HepG2 (cell line): Measurements from ENCODE around the gene HES1. TPM values are rescaled to one million over a fixed set of nuclear protein-coding genes. Genes with fewer than 3 reads are reported as not detected.

Source experiments
- ATAC-seq: fragments of 200-7000 bp; cut with Tn5 transposase; 3 replicates; pipeline ENCODE4 v1.9.1; 2020; ENCODE audit warnings: mild to moderate bottlenecking, moderate library complexity
- BruUV-seq: library from RNA; stranded (reverse); fragments of 400-500 nt; replicated peaks from 2 replicates; lab custom pipeline; 2021; lab: Mats Ljungman, UMichigan
- CTCF ChIA-PET: fragments of 300-600 bp; formaldehyde crosslinking; extraction: SDS; loops from one replicate; lab custom pipeline; 2021; ENCODE audit warnings: low total read pairs, inconsistent platforms, low intra/inter-chr PET ratio; lab: Yijun Ruan, JAX
- POLR2A ChIA-PET: fragments of 350-600 bp; sonication (Branson Sonifier 250); formaldehyde crosslinking; loops from one replicate; lab custom pipeline; 2020; ENCODE audit warnings: antibody characterized with exemption, inconsistent platforms; lab: Yijun Ruan, JAX
- DNase-seq: peaks from one replicate; pipeline ENCODE4 v3.0.0-alpha.2; 2015; ENCODE audit warnings: low spot score
- FAIRE-seq: peaks from 3 replicates; lab custom pipeline; 2011; peaks lifted over from hg19 to GRCh38; lab: Jason Lieb, UNC
- H2AFZ ChIP-seq: one replicate; pipeline ENCODE4 v1.6.1; 2011; ENCODE audit warnings: low read length, inconsistent platforms
- H3K27ac ChIP-seq: fragments of 300-600 bp; 3 replicates; pipeline ENCODE4 v1.8.0; 2011; ENCODE audit warnings: mixed run types, mild to moderate bottlenecking, mixed read lengths, low read length, inconsistent platforms; ENCODE audit not compliant: insufficient read depth; ENCODE audit errors: extremely low read length
- H3K27me3 ChIP-seq, 2 experiments: fragments of 200-600 bp in 1 of 2; 2 replicates in 1 of 2; 3 replicates in 1 of 2; pipeline versions ENCODE4 v1.6.0 to v1.8.0; 2011; ENCODE audit warnings: low read length in 2 of 2, mild to moderate bottlenecking in 2 of 2, moderate library complexity in 2 of 2, inconsistent platforms in 1 of 2; ENCODE audit not compliant: insufficient read depth in 2 of 2, control insufficient read depth in 1 of 2
- H3K36me3 ChIP-seq, 2 experiments: fragments of 200-600 bp in 1 of 2; replicated peaks in 1 of 2; 2 replicates in 1 of 2; 3 replicates in 1 of 2; pipeline versions ENCODE4 v1.5.1 to v1.8.0; 2011; ENCODE audit warnings: low read length in 2 of 2, inconsistent platforms in 1 of 2; ENCODE audit not compliant: insufficient read depth in 2 of 2, control insufficient read depth in 1 of 2
- H3K4me1 ChIP-seq: 2 replicates; pipeline ENCODE4 v1.5.1; 2012; ENCODE audit warnings: low read length, inconsistent platforms; ENCODE audit not compliant: insufficient read depth
- H3K4me2 ChIP-seq: 2 replicates; pipeline ENCODE4 v1.6.0; 2011; ENCODE audit warnings: low read depth, low read length, inconsistent platforms
- H3K4me3 ChIP-seq, 3 experiments: fragments of 200-600 bp in 1 of 3; sonication (generic), shearing (Covaris generic) in 1 of 3; replicated peaks in 1 of 3; 2 replicates each; pipeline ENCODE4 v1.5.1; 2011 to 2016; ENCODE audit warnings: low read length in 3 of 3, inconsistent platforms in 2 of 3, low read depth in 2 of 3, mild to moderate bottlenecking in 2 of 3, control low read depth in 1 of 3, mixed read lengths in 1 of 3; ENCODE audit not compliant: insufficient read depth in 1 of 3
- H3K79me2 ChIP-seq: one replicate; pipeline ENCODE4 v1.6.1; 2011; ENCODE audit warnings: low read length, inconsistent platforms; ENCODE audit not compliant: insufficient read depth
- H3K9ac ChIP-seq: 2 replicates; pipeline ENCODE4 v1.6.0; 2011; ENCODE audit warnings: mild to moderate bottlenecking, low read depth, low read length, inconsistent platforms; ENCODE audit not compliant: insufficient read depth
- H3K9me3 ChIP-seq: 2 replicates; pipeline ENCODE4 v1.5.1; 2012; ENCODE audit warnings: mild to moderate bottlenecking, low read length
- H4K20me1 ChIP-seq: 2 replicates; pipeline ENCODE4 v1.6.0; 2011; ENCODE audit warnings: inconsistent platforms, mild to moderate bottlenecking, low read length, moderate library complexity; ENCODE audit not compliant: insufficient read depth
- MED8 ChIP-seq: sonication (generic); formaldehyde crosslinking; IDR thresholded peaks from 2 replicates; pipeline ENCODE4 v1.8.1; 2023; ENCODE audit warnings: mild to moderate bottlenecking, missing genetic modification reagents; ENCODE audit not compliant: insufficient replicate concordance
- RXRA ChIP-seq: sonication (generic); formaldehyde crosslinking; IDR thresholded peaks from 2 replicates; pipeline ENCODE4 v1.5.1; 2020; ENCODE audit warnings: missing genetic modification reagents
- SALL2 ChIP-seq: sonication (generic); formaldehyde crosslinking; IDR thresholded peaks from 2 replicates; pipeline ENCODE4 v1.8.1; 2023; ENCODE audit warnings: mild to moderate bottlenecking, missing genetic modification reagents, inconsistent platforms
- WGBS: methylation state at CpG from one replicate; pipeline ENCODE4 v1.1.6; 2017; ENCODE audit warnings: low lambda C conversion rate; 5-methylcytosine and 5-hydroxymethylcytosine counted together
- in situ Hi-C: cut with HindIII; loops from 2 replicates; pipeline ENCODE4 v1.10.0; 2017; ENCODE audit warnings: low pct_unique_long_range_greater_than_20kb; ENCODE audit not compliant: extremely low pct_ligation_motif_present
- intact Hi-C: fragments of 100-400 bp; cut with micrococcal nuclease; formaldehyde crosslinking; loops from one replicate; pipeline ENCODE4 v1.10.0; 2022; ENCODE audit not compliant: unreplicated experiment
- polyA plus RNA-seq, 8 experiments: library from polyadenylated mRNA; depleted of rRNA in 3 of 8; stranded (reverse) in 7 of 8; unstranded in 1 of 8; fragments of >200 nt; fragmentation: Illumina TruSeq in 4 of 8; extraction: Trizol in 4 of 8; gene quantifications; 2 replicates each; pipeline versions ENCODE4 v1.2.1 to v1.2.3, GENCODE V29; 2011 to 2016; ENCODE audit warnings: low read depth in 4 of 8, missing spikeins in 1 of 8, mixed read lengths in 1 of 8; ENCODE audit not compliant: insufficient read depth in 1 of 8
- total RNA-seq, 5 experiments: library from RNA; depleted of rRNA; stranded (reverse); fragments of >200 nt; fragmentation: Illumina TruSeq; extraction: Trizol; gene quantifications; 2 replicates each; pipeline ENCODE4 v1.2.3, GENCODE V29; 2016; ENCODE audit warnings: low read depth in 1 of 5
- TF ChIP-seq, protein P1 (sequence below): sonication (generic); formaldehyde crosslinking; IDR thresholded peaks from 2 replicates; pipeline ENCODE4 v1.4.0; 2020; ENCODE audit warnings: mild to moderate bottlenecking, missing genetic modification reagents
- TF ChIP-seq, protein P2 (sequence below): IDR thresholded peaks from 2 replicates; pipeline ENCODE4 v1.6.1; 2016; ENCODE audit warnings: control low read depth
- TF ChIP-seq, protein P3 (sequence below): sonication (generic); formaldehyde crosslinking; conservative IDR thresholded peaks from 2 replicates; pipeline ENCODE4 v1.8.1; 2023; ENCODE audit warnings: missing genetic modification reagents
- TF ChIP-seq, protein P4 (sequence below): sonication (generic); formaldehyde crosslinking; IDR thresholded peaks from 2 replicates; pipeline ENCODE4 v1.5.1; 2020; ENCODE audit warnings: missing genetic modification reagents, mild to moderate bottlenecking, borderline replicate concordance
- TF ChIP-seq, protein P5 (sequence below): IDR thresholded peaks from 2 replicates; pipeline ENCODE4 v1.6.1; 2018; ENCODE audit warnings: missing genetic modification reagents

The HES1 gene
- total and polyA plus RNA-seq, 2 of the 13 experiments (the other 11 are each of a cell fraction or from before 2014, with no cell fraction given), result 15.4 to 19.8 TPM

DNA sequence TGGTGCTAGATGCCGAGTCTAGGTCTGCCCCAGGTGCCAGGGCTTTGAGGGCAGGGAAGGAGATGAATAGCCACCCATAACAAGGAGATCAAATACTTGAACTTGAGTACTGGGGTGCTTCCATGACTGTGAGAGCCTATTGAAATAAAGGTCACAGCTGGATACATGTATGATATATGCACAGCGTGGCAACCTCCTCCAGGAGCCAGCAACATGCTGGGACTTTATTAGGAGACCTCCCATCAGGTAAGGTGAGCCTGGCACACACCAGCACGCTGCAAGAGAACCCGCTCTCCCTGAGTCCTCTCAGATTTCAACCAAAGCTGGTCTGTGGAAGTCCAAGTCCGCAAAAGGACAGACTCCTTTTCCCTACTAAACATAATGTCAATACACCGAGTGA is 10.5 kb upstream of the HES1 start:
- CTCF ChIA-PET, result no interaction called here
- no TSS peak for BruUV-seq

More for the DNA sequence above, 10.5 kb upstream of the HES1 start:
- no peaks in the 10 kb centered on the region for H4K20me1 ChIP-seq
- in situ Hi-C loops (no loop called here), intact Hi-C loops (loop anchor here (10.0 kb wide), 1 partner anchor 1419 kb away; the partner anchor contains the start of gene PPP1R2)
- POLR2A ChIA-PET, result interaction anchor here (1.1 kb wide), 1 partner anchor 67 kb away, joined by 10 read pairs; no protein-coding TSS in a partner anchor
- H3K36me3 ChIP-seq, result no peaks in the 10 kb centered on the region
- 77% methylated on average over 6 of the region's 6 CpGs for whole genome bisulfite sequencing
- no peak overlapping the region for H3K4me2 ChIP-seq
- ATAC-seq (no peak), FAIRE-seq (no peak), DNase-seq (no peak)
- H2AFZ ChIP-seq, result no peak overlapping the region
- no peak overlapping the region for H3K27ac ChIP-seq
- no peak overlapping the region for H3K4me3 ChIP-seq
- H3K4me1 ChIP-seq, result peaks cover 50% of the 10 kb centered on the region
- H3K79me2 ChIP-seq, result peaks cover 3% of the 10 kb centered on the region
- no peak overlapping the region for H3K9ac ChIP-seq
- H3K27me3 ChIP-seq, result no peaks in the 10 kb centered on the region; a peak in 1 of 5 replicates
- no peaks in the 10 kb centered on the region for H3K9me3 ChIP-seq
- no peak for TF ChIP-seq RXRA (CRISPR knock-in tag)
- TF ChIP-seq, protein P1, sequence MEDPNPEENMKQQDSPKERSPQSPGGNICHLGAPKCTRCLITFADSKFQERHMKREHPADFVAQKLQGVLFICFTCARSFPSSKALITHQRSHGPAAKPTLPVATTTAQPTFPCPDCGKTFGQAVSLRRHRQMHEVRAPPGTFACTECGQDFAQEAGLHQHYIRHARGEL (CRISPR knock-in tag), result no peak
- TF ChIP-seq, protein P2, sequence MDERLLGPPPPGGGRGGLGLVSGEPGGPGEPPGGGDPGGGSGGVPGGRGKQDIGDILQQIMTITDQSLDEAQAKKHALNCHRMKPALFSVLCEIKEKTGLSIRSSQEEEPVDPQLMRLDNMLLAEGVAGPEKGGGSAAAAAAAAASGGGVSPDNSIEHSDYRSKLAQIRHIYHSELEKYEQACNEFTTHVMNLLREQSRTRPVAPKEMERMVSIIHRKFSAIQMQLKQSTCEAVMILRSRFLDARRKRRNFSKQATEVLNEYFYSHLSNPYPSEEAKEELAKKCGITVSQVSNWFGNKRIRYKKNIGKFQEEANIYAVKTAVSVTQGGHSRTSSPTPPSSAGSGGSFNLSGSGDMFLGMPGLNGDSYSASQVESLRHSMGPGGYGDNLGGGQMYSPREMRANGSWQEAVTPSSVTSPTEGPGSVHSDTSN (CRISPR knock-in tag), result no peak
- TF ChIP-seq, protein P3, sequence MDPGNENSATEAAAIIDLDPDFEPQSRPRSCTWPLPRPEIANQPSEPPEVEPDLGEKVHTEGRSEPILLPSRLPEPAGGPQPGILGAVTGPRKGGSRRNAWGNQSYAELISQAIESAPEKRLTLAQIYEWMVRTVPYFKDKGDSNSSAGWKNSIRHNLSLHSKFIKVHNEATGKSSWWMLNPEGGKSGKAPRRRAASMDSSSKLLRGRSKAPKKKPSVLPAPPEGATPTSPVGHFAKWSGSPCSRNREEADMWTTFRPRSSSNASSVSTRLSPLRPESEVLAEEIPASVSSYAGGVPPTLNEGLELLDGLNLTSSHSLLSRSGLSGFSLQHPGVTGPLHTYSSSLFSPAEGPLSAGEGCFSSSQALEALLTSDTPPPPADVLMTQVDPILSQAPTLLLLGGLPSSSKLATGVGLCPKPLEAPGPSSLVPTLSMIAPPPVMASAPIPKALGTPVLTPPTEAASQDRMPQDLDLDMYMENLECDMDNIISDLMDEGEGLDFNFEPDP (CRISPR knock-in tag), result no peak
- TF ChIP-seq MED8, result no peak
- TF ChIP-seq, protein P4, sequence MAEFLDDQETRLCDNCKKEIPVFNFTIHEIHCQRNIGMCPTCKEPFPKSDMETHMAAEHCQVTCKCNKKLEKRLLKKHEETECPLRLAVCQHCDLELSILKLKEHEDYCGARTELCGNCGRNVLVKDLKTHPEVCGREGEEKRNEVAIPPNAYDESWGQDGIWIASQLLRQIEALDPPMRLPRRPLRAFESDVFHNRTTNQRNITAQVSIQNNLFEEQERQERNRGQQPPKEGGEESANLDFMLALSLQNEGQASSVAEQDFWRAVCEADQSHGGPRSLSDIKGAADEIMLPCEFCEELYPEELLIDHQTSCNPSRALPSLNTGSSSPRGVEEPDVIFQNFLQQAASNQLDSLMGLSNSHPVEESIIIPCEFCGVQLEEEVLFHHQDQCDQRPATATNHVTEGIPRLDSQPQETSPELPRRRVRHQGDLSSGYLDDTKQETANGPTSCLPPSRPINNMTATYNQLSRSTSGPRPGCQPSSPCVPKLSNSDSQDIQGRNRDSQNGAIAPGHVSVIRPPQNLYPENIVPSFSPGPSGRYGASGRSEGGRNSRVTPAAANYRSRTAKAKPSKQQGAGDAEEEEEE (CRISPR knock-in tag), result no peak
- TF ChIP-seq, protein P5, sequence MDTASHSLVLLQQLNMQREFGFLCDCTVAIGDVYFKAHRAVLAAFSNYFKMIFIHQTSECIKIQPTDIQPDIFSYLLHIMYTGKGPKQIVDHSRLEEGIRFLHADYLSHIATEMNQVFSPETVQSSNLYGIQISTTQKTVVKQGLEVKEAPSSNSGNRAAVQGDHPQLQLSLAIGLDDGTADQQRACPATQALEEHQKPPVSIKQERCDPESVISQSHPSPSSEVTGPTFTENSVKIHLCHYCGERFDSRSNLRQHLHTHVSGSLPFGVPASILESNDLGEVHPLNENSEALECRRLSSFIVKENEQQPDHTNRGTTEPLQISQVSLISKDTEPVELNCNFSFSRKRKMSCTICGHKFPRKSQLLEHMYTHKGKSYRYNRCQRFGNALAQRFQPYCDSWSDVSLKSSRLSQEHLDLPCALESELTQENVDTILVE (CRISPR knock-in tag), result no peak
- no peak for TF ChIP-seq SALL2 (CRISPR knock-in tag)
